ENCODE results near the gene NFKB2.

The NFKB2 gene

GRCh38 chr10:102375867-102376266 is 19.6 kb upstream of the NFKB2 start:
- H3K27me3 ChIP-seq (ENCODE audit: control insufficient read depth in 5 of 5, insufficient read depth in 4 of 5, low read length in 5 of 5) = no peaks in the 10 kb centered on the region

GRCh38 chr10:102376901-102377300 is 18.6 kb upstream of the NFKB2 start:
- Histone ChIP-seq H3K36me3 (ENCODE audit: control insufficient read depth in 5 of 5, insufficient read depth in 5 of 5, low read length in 5 of 5) (peaks cover 3 to 94% (median 72%) of the 10 kb centered on the region in 5 donors), H3K27me3 (ENCODE audit: control insufficient read depth in 5 of 5, insufficient read depth in 4 of 5, low read length in 5 of 5) (no peaks in the 10 kb centered on the region), H3K4me1 (ENCODE audit: control insufficient read depth in 5 of 5, insufficient read depth in 5 of 5, low read length in 5 of 5) (no peaks in the 10 kb centered on the region), H3K9me3 (ENCODE audit: control insufficient read depth in 5 of 5, low read length in 5 of 5) (no peaks in the 10 kb centered on the region), H3K27ac (ENCODE audit: low read depth, low read length) (no peak overlapping the region), H3K9ac (ENCODE audit: low read length in 5 of 5) (no peak overlapping the region), H3K4me3 (ENCODE audit: low read depth in 1 of 5, low read length in 5 of 5) (no peak overlapping the region)

More at GRCh38 chr10:102375867-102376266, 19.6 kb upstream of the NFKB2 start:
- Histone ChIP-seq H3K9ac (ENCODE audit: low read length in 5 of 5) (no peak overlapping the region), H3K4me1 (ENCODE audit: control insufficient read depth in 5 of 5, insufficient read depth in 5 of 5, low read length in 5 of 5) (no peaks in the 10 kb centered on the region), H3K27ac (ENCODE audit: low read depth, low read length) (no peak overlapping the region), H3K36me3 (ENCODE audit: control insufficient read depth in 5 of 5, insufficient read depth in 5 of 5, low read length in 5 of 5) (peaks cover 8 to 94% (median 73%) of the 10 kb centered on the region in 5 donors), H3K4me3 (ENCODE audit: low read depth in 1 of 5, low read length in 5 of 5) (no peak overlapping the region), H3K9me3 (ENCODE audit: control insufficient read depth in 5 of 5, low read length in 5 of 5) (peaks cover 0 to 4% (median 0%) of the 10 kb centered on the region in 5 donors)

GRCh38 chr10:102379383-102379782 is 16.1 kb upstream of the NFKB2 start:
- no peaks in the 10 kb centered on the region for H3K9me3 ChIP-seq (ENCODE audit: control insufficient read depth in 5 of 5, low read length in 5 of 5)
- no peaks in the 10 kb centered on the region for H3K27me3 ChIP-seq (ENCODE audit: control insufficient read depth in 5 of 5, insufficient read depth in 4 of 5, low read length in 5 of 5)
- H3K9ac ChIP-seq (ENCODE audit: low read length in 5 of 5) = no peak overlapping the region
- H3K36me3 ChIP-seq (ENCODE audit: control insufficient read depth in 5 of 5, insufficient read depth in 5 of 5, low read length in 5 of 5) = peaks cover 0 to 81% (median 70%) of the 10 kb centered on the region in 5 donors
- no peak overlapping the region for H3K27ac ChIP-seq (ENCODE audit: low read depth, low read length)
- no peaks in the 10 kb centered on the region for H3K4me1 ChIP-seq (ENCODE audit: control insufficient read depth in 5 of 5, insufficient read depth in 5 of 5, low read length in 5 of 5)
- H3K4me3 ChIP-seq (ENCODE audit: low read depth in 1 of 5, low read length in 5 of 5) = no peak overlapping the region

GRCh38 chr10:102381983-102382382 is 13.5 kb upstream of the NFKB2 start:
- Histone ChIP-seq H3K36me3 (ENCODE audit: control insufficient read depth in 5 of 5, insufficient read depth in 5 of 5, low read length in 5 of 5) (peaks cover 0 to 55% (median 49%) of the 10 kb centered on the region in 5 donors), H3K4me3 (ENCODE audit: low read depth in 1 of 5, low read length in 5 of 5) (no peak overlapping the region), H3K9ac (ENCODE audit: low read length in 5 of 5) (no peak overlapping the region), H3K27ac (ENCODE audit: low read depth, low read length) (no peak overlapping the region), H3K4me1 (ENCODE audit: control insufficient read depth in 5 of 5, insufficient read depth in 5 of 5, low read length in 5 of 5) (peaks cover 5 to 16% (median 13%) of the 10 kb centered on the region in 5 donors), H3K27me3 (ENCODE audit: control insufficient read depth in 5 of 5, insufficient read depth in 4 of 5, low read length in 5 of 5) (no peaks in the 10 kb centered on the region), H3K9me3 (ENCODE audit: control insufficient read depth in 5 of 5, low read length in 5 of 5) (no peaks in the 10 kb centered on the region)

- H3K9ac ChIP-seq (ENCODE audit: low read length in 5 of 5) = no peak overlapping the region
- H3K4me3 ChIP-seq (ENCODE audit: low read depth in 1 of 5, low read length in 5 of 5) = no peak overlapping the region
- H3K4me1 ChIP-seq (ENCODE audit: control insufficient read depth in 5 of 5, insufficient read depth in 5 of 5, low read length in 5 of 5) = peaks cover 5 to 16% (median 13%) of the 10 kb centered on the region in 5 donors
- H3K27me3 ChIP-seq (ENCODE audit: control insufficient read depth in 5 of 5, insufficient read depth in 4 of 5, low read length in 5 of 5) = no peaks in the 10 kb centered on the region
- H3K36me3 ChIP-seq (ENCODE audit: control insufficient read depth in 5 of 5, insufficient read depth in 5 of 5, low read length in 5 of 5) = peaks cover 0 to 50% (median 48%) of the 10 kb centered on the region in 5 donors
- no peaks in the 10 kb centered on the region for H3K9me3 ChIP-seq (ENCODE audit: control insufficient read depth in 5 of 5, low read length in 5 of 5)
- no peak overlapping the region for H3K27ac ChIP-seq (ENCODE audit: low read depth, low read length)
Observed at GRCh38 chr10:102382871-102383270, 12.6 kb upstream of the NFKB2 start.

GRCh38 chr10:102384053-102384452 is 11.5 kb upstream of the NFKB2 start:
- Histone ChIP-seq H3K4me3 (ENCODE audit: low read depth in 1 of 5, low read length in 5 of 5) (no peak overlapping the region), H3K27me3 (ENCODE audit: control insufficient read depth in 5 of 5, insufficient read depth in 4 of 5, low read length in 5 of 5) (no peaks in the 10 kb centered on the region), H3K9me3 (ENCODE audit: control insufficient read depth in 5 of 5, low read length in 5 of 5) (no peaks in the 10 kb centered on the region), H3K36me3 (ENCODE audit: control insufficient read depth in 5 of 5, insufficient read depth in 5 of 5, low read length in 5 of 5) (peaks cover 0 to 40% (median 39%) of the 10 kb centered on the region in 5 donors), H3K4me1 (ENCODE audit: control insufficient read depth in 5 of 5, insufficient read depth in 5 of 5, low read length in 5 of 5) (peaks cover 5 to 16% (median 13%) of the 10 kb centered on the region in 5 donors), H3K9ac (ENCODE audit: low read length in 5 of 5) (no peak overlapping the region), H3K27ac (ENCODE audit: low read depth, low read length) (peak overlapping the region; percentile 3)

GRCh38 chr10:102384606-102385429 is 10.7 kb upstream of the NFKB2 start:
- H3K9ac ChIP-seq (ENCODE audit: low read length in 5 of 5) = peak overlapping the region in 1 of 5 donors; percentile 17
- no peak overlapping the region for H3K4me3 ChIP-seq (ENCODE audit: low read depth in 1 of 5, low read length in 5 of 5)
- peak overlapping the region; percentile 65 for H3K27ac ChIP-seq (ENCODE audit: low read depth, low read length)
- peaks cover 0 to 33% (median 31%) of the 10 kb centered on the region in 5 donors for H3K36me3 ChIP-seq (ENCODE audit: control insufficient read depth in 5 of 5, insufficient read depth in 5 of 5, low read length in 5 of 5)
- no peaks in the 10 kb centered on the region for H3K27me3 ChIP-seq (ENCODE audit: control insufficient read depth in 5 of 5, insufficient read depth in 4 of 5, low read length in 5 of 5)
- H3K4me1 ChIP-seq (ENCODE audit: control insufficient read depth in 5 of 5, insufficient read depth in 5 of 5, low read length in 5 of 5) = peaks cover 5 to 16% (median 13%) of the 10 kb centered on the region in 5 donors
- H3K9me3 ChIP-seq (ENCODE audit: control insufficient read depth in 5 of 5, low read length in 5 of 5) = no peaks in the 10 kb centered on the region

- H3K36me3 ChIP-seq (ENCODE audit: control insufficient read depth in 5 of 5, insufficient read depth in 5 of 5, low read length in 5 of 5) = no peaks in the 10 kb centered on the region
- no peaks in the 10 kb centered on the region for H3K27me3 ChIP-seq (ENCODE audit: control insufficient read depth in 5 of 5, insufficient read depth in 4 of 5, low read length in 5 of 5)
- H3K9me3 ChIP-seq (ENCODE audit: control insufficient read depth in 5 of 5, low read length in 5 of 5) = no peaks in the 10 kb centered on the region
- H3K4me3 ChIP-seq (ENCODE audit: low read depth in 1 of 5, low read length in 5 of 5) = no peak overlapping the region
- peaks cover 5 to 24% (median 21%) of the 10 kb centered on the region in 5 donors for H3K4me1 ChIP-seq (ENCODE audit: control insufficient read depth in 5 of 5, insufficient read depth in 5 of 5, low read length in 5 of 5)
- H3K9ac ChIP-seq (ENCODE audit: low read length in 5 of 5) = no peak overlapping the region
- no peak overlapping the region for H3K27ac ChIP-seq (ENCODE audit: low read depth, low read length)
Observed at GRCh38 chr10:102389894-102390293, 5.6 kb upstream of the NFKB2 start.

- no peaks in the 10 kb centered on the region for H3K9me3 ChIP-seq (ENCODE audit: control insufficient read depth in 5 of 5, low read length in 5 of 5)
- peaks cover 0 to 29% (median 25%) of the 10 kb centered on the region in 5 donors for H3K4me1 ChIP-seq (ENCODE audit: control insufficient read depth in 5 of 5, insufficient read depth in 5 of 5, low read length in 5 of 5)
Observed at GRCh38 chr10:102392306-102392705, 3.2 kb upstream of the NFKB2 start.

GRCh38 chr10:102393411-102394078 is 2.0 kb upstream of the NFKB2 start:
- Histone ChIP-seq H3K9ac (ENCODE audit: low read length in 5 of 5) (peak overlapping the region; percentile 48 to 99 (median 90)), H3K36me3 (ENCODE audit: control insufficient read depth in 5 of 5, insufficient read depth in 5 of 5, low read length in 5 of 5) (peaks cover 0 to 19% (median 18%) of the 10 kb centered on the region in 5 donors), H3K9me3 (ENCODE audit: control insufficient read depth in 5 of 5, low read length in 5 of 5) (no peaks in the 10 kb centered on the region), H3K4me3 (ENCODE audit: low read depth in 1 of 5, low read length in 5 of 5) (peak overlapping the region; percentile 64 to 99 (median 72)), H3K4me1 (ENCODE audit: control insufficient read depth in 5 of 5, insufficient read depth in 5 of 5, low read length in 5 of 5) (peaks cover 0 to 32% (median 28%) of the 10 kb centered on the region in 5 donors), H3K27ac (ENCODE audit: low read depth, low read length) (peak overlapping the region; percentile 96), H3K27me3 (ENCODE audit: control insufficient read depth in 5 of 5, insufficient read depth in 4 of 5, low read length in 5 of 5) (no peaks in the 10 kb centered on the region)

More at GRCh38 chr10:102392306-102392705, 3.2 kb upstream of the NFKB2 start:
- peaks cover 0 to 6% (median 6%) of the 10 kb centered on the region in 5 donors for H3K36me3 ChIP-seq (ENCODE audit: control insufficient read depth in 5 of 5, insufficient read depth in 5 of 5, low read length in 5 of 5)
- H3K27me3 ChIP-seq (ENCODE audit: control insufficient read depth in 5 of 5, insufficient read depth in 4 of 5, low read length in 5 of 5) = no peaks in the 10 kb centered on the region
- H3K9ac ChIP-seq (ENCODE audit: low read length in 5 of 5) = no peak overlapping the region
- H3K27ac ChIP-seq (ENCODE audit: low read depth, low read length) = no peak overlapping the region
- no peak overlapping the region for H3K4me3 ChIP-seq (ENCODE audit: low read depth in 1 of 5, low read length in 5 of 5)

All from subcutaneous abdominal adipose tissue (tissue), 5 donors.